H9 (cell line): ENCODE data around the gene SLC22A2. TPM values are rescaled to one million over a fixed set of nuclear protein-coding genes. Genes with fewer than 3 reads are reported as not detected.
"Not testable (repeated sequence)": the region's sequence is repeated elsewhere in the genome, so short reads cannot be mapped to it uniquely, and the experiment has no call there.

Experiments used
- DNase-seq: peaks from one replicate; pipeline ENCODE4 v3.0.0-alpha.2; 2017
- H2AFZ ChIP-seq: one replicate; pipeline ENCODE4 v1.6.1; 2013; ENCODE audit warnings: mild to moderate bottlenecking, low read length, control low read depth, moderate library complexity
- H2AK5ac ChIP-seq: 2 replicates; pipeline ENCODE4 v1.6.1; 2013; ENCODE audit warnings: low read length, control low read depth, mixed read lengths; ENCODE audit not compliant: insufficient read length
- H2BK120ac ChIP-seq: one replicate; pipeline ENCODE4 v1.6.1; 2013; ENCODE audit warnings: low read depth, mild to moderate bottlenecking, low read length, control low read depth, inconsistent platforms; ENCODE audit not compliant: poor library complexity, severe bottlenecking
- H2BK12ac ChIP-seq: 2 replicates; pipeline ENCODE4 v1.6.1; 2013; ENCODE audit warnings: low read length, control low read depth, mixed read lengths, low read depth; ENCODE audit not compliant: insufficient read length
- H2BK15ac ChIP-seq: 2 replicates; pipeline ENCODE4 v1.6.1; 2013; ENCODE audit warnings: low read depth, low read length, control low read depth
- H2BK20ac ChIP-seq: one replicate; pipeline ENCODE4 v1.6.1; 2013; ENCODE audit warnings: low read depth, mild to moderate bottlenecking, low read length, control low read depth, inconsistent platforms; ENCODE audit not compliant: poor library complexity, severe bottlenecking
- H2BK5ac ChIP-seq: 2 replicates; pipeline ENCODE4 v1.6.1; 2013; ENCODE audit warnings: low read length, control low read depth, mixed read lengths; ENCODE audit not compliant: insufficient read length
- H3K14ac ChIP-seq: 2 replicates; pipeline ENCODE4 v1.6.1; 2013; ENCODE audit warnings: low read length, control low read depth; ENCODE audit not compliant: insufficient read depth
- H3K18ac ChIP-seq: 2 replicates; pipeline ENCODE4 v1.6.1; 2013; ENCODE audit warnings: low read depth, mild to moderate bottlenecking, mixed read lengths, low read length, control low read depth; ENCODE audit not compliant: insufficient read length
- H3K23ac ChIP-seq: 2 replicates; pipeline ENCODE4 v1.6.1; 2013; ENCODE audit warnings: low read length, control low read depth, mixed read lengths, low read depth; ENCODE audit not compliant: insufficient read length
- H3K23me2 ChIP-seq: 2 replicates; pipeline ENCODE4 v1.6.1; 2013; ENCODE audit warnings: low read depth, mild to moderate bottlenecking, mixed read lengths, low read length, control low read depth; ENCODE audit not compliant: insufficient read length, poor library complexity, severe bottlenecking
- H3K27ac ChIP-seq: 2 replicates; pipeline ENCODE4 v1.5.1; 2013; ENCODE audit warnings: low read length, control low read depth, mixed read lengths, low read depth; ENCODE audit not compliant: insufficient read length
- H3K27me3 ChIP-seq: 2 replicates; pipeline ENCODE4 v1.6.1; 2013; ENCODE audit warnings: low read length, control low read depth, inconsistent platforms; ENCODE audit not compliant: insufficient read depth
- H3K4ac ChIP-seq: 2 replicates; pipeline ENCODE4 v1.6.1; 2013; ENCODE audit warnings: low read depth, mild to moderate bottlenecking, control low read depth, inconsistent platforms, low read length, moderate library complexity
- H3K4me1 ChIP-seq: 2 replicates; pipeline ENCODE4 v1.6.1; 2013; ENCODE audit warnings: low read length, control low read depth, inconsistent platforms; ENCODE audit not compliant: insufficient read depth
- H3K4me2 ChIP-seq: 2 replicates; pipeline ENCODE4 v1.6.1; 2013; ENCODE audit warnings: low read length, control low read depth, mixed read lengths; ENCODE audit not compliant: insufficient read length, insufficient read depth
- H3K56ac ChIP-seq: 2 replicates; pipeline ENCODE4 v1.6.1; 2013; ENCODE audit warnings: low read depth, mild to moderate bottlenecking, mixed read lengths, low read length, control low read depth; ENCODE audit not compliant: insufficient read length
- H3K79me1 ChIP-seq: 2 replicates; pipeline ENCODE4 v1.6.1; 2013; ENCODE audit warnings: low read depth, mild to moderate bottlenecking, moderate library complexity, low read length, control low read depth, inconsistent platforms; ENCODE audit not compliant: insufficient read depth, poor library complexity, severe bottlenecking
- H3K79me2 ChIP-seq: 2 replicates; pipeline ENCODE4 v1.6.1; 2013; ENCODE audit warnings: low read length, control low read depth, inconsistent platforms; ENCODE audit not compliant: insufficient read depth
- H3K9ac ChIP-seq: 2 replicates; pipeline ENCODE4 v1.6.1; 2013; ENCODE audit warnings: low read length, control low read depth, mixed read lengths; ENCODE audit not compliant: insufficient read length; ENCODE audit errors: extremely low read depth
- H3K9me3 ChIP-seq: one replicate; pipeline ENCODE4 v1.6.1; 2013; ENCODE audit warnings: low read depth, low read length, inconsistent platforms; ENCODE audit not compliant: control insufficient read depth
- H3T11ph ChIP-seq: one replicate; pipeline ENCODE4 v1.6.1; 2013; ENCODE audit warnings: mild to moderate bottlenecking, low read length, control low read depth, inconsistent platforms
- H4K20me1 ChIP-seq: one replicate; pipeline ENCODE4 v1.6.1; 2013; ENCODE audit not compliant: control insufficient read depth, insufficient read length, insufficient read depth
- H4K5ac ChIP-seq: 2 replicates; pipeline ENCODE4 v1.6.1; 2013; ENCODE audit warnings: low read depth, mild to moderate bottlenecking, mixed read lengths, low read length, control low read depth; ENCODE audit not compliant: insufficient read length
- H4K8ac ChIP-seq: replicated peaks from 2 replicates; pipeline ENCODE4 v1.6.1; 2013; ENCODE audit warnings: low read length, control low read depth, mixed read lengths, low read depth; ENCODE audit not compliant: insufficient read length
- H4K91ac ChIP-seq: 2 replicates; pipeline ENCODE4 v1.6.1; 2013; ENCODE audit warnings: low read depth, mild to moderate bottlenecking, moderate library complexity, mixed read lengths, low read length, control low read depth; ENCODE audit not compliant: insufficient read length
- H3K27ac Mint-ChIP-seq, 3 experiments: 2 replicates in 2 of 3; 3 replicates in 1 of 3; pipeline ENCODE4 v1.8.0; 2020 to 2021; ENCODE audit warnings: mixed read lengths in 3 of 3, mild to moderate bottlenecking in 1 of 3, moderate library complexity in 1 of 3
- H3K27me3 Mint-ChIP-seq: 2 replicates; pipeline ENCODE4 v1.8.0; 2021; ENCODE audit warnings: low read depth, mild to moderate bottlenecking, moderate library complexity, mixed read lengths
- H3K36me3 Mint-ChIP-seq, 3 experiments: 2 replicates in 2 of 3; 3 replicates in 1 of 3; pipeline ENCODE4 v1.8.0; 2020 to 2021; ENCODE audit warnings: low read depth in 3 of 3, mixed read lengths in 3 of 3; ENCODE audit not compliant: insufficient read depth in 1 of 3
- H3K4me1 Mint-ChIP-seq, 2 experiments: 2 replicates each; pipeline ENCODE4 v1.8.0; 2020; ENCODE audit warnings: mixed read lengths in 2 of 2
- H3K4me3 Mint-ChIP-seq, 2 experiments: 2 replicates in 1 of 2; 3 replicates in 1 of 2; pipeline ENCODE4 v1.8.0; 2020 to 2021; ENCODE audit warnings: mild to moderate bottlenecking in 2 of 2, mixed read lengths in 2 of 2, moderate library complexity in 1 of 2
- H3K9me3 Mint-ChIP-seq, 2 experiments: 2 replicates in 1 of 2; 3 replicates in 1 of 2; pipeline ENCODE4 v1.8.0; 2020; ENCODE audit warnings: mild to moderate bottlenecking in 2 of 2, mixed read lengths in 2 of 2, moderate library complexity in 1 of 2
- WGBS: extraction: QIAGEN DNeasy Blood & Tissue Kit; methylation state at CpG from one replicate; pipeline ENCODE4 v1.1.7; 2013; ENCODE audit warnings: missing lambda C conversion rate, low lambda C conversion rate, mixed read lengths; ENCODE audit not compliant: insufficient read length; ENCODE audit errors: extremely low coverage; 5-methylcytosine and 5-hydroxymethylcytosine counted together
- total RNA-seq: library from RNA; stranded (reverse); gene quantifications from 2 replicates; pipeline ENCODE4 v1.2.1, GENCODE V29; 2021
- TF ChIP-seq, protein P1 (sequence below): fragments of 200-600 bp; sonication (generic); conservative IDR thresholded peaks from 3 replicates; pipeline ENCODE4 v1.8.0; 2021; ENCODE audit warnings: antibody characterized with exemption, mild to moderate bottlenecking

Gene SLC22A2
- total RNA-seq, 1 experiment from 2014 or later = 1.0 TPM

GRCh38 chr6:160238278-160238711 is 20.3 kb downstream of the SLC22A2 start:
- H2AFZ ChIP-seq = no peak overlapping the region
- no peak overlapping the region for H4K91ac ChIP-seq
- no peak overlapping the region for H3T11ph ChIP-seq
- no peaks in the 10 kb centered on the region for H4K20me1 ChIP-seq
- peaks cover 7% of the 10 kb centered on the region; the same call in 1 of the 2 replicates for H3K4me1 ChIP-seq
- Mint-ChIP-seq H3K4me3 (no peak overlapping the region), H3K4me1 (peaks cover 35 to 37% of the 10 kb centered on the region in 2 experiments), H3K36me3 (peaks cover 24 to 39% (median 27%) of the 10 kb centered on the region in 3 experiments), H3K9me3 (peaks cover 22 to 41% of the 10 kb centered on the region in 2 experiments), H3K27ac (no peak overlapping the region), H3K27me3 (no peaks in the 10 kb centered on the region)
- no peak overlapping the region for H3K4ac ChIP-seq
- H3K79me2 ChIP-seq = no peaks in the 10 kb centered on the region
- WGBS = no CpG with 5 or more reads among the region's 2 CpGs
- H3K14ac ChIP-seq = no peak overlapping the region
- no peak overlapping the region for H4K5ac ChIP-seq
- TF ChIP-seq, protein P1, sequence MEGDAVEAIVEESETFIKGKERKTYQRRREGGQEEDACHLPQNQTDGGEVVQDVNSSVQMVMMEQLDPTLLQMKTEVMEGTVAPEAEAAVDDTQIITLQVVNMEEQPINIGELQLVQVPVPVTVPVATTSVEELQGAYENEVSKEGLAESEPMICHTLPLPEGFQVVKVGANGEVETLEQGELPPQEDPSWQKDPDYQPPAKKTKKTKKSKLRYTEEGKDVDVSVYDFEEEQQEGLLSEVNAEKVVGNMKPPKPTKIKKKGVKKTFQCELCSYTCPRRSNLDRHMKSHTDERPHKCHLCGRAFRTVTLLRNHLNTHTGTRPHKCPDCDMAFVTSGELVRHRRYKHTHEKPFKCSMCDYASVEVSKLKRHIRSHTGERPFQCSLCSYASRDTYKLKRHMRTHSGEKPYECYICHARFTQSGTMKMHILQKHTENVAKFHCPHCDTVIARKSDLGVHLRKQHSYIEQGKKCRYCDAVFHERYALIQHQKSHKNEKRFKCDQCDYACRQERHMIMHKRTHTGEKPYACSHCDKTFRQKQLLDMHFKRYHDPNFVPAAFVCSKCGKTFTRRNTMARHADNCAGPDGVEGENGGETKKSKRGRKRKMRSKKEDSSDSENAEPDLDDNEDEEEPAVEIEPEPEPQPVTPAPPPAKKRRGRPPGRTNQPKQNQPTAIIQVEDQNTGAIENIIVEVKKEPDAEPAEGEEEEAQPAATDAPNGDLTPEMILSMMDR = no peak
- H3K18ac ChIP-seq = no peak overlapping the region
- no peak overlapping the region for H3K56ac ChIP-seq
- H2BK20ac ChIP-seq = no peak overlapping the region
- H2BK5ac ChIP-seq = no peak overlapping the region
- H3K79me1 ChIP-seq = no peaks in the 10 kb centered on the region
- no peak overlapping the region for H2BK120ac ChIP-seq
- H3K23me2 ChIP-seq = no peaks in the 10 kb centered on the region
- H3K9me3 ChIP-seq = peaks cover 4% of the 10 kb centered on the region
- no peak overlapping the region for H2BK15ac ChIP-seq
- H3K27me3 ChIP-seq = no peaks in the 10 kb centered on the region
- no peak overlapping the region for H3K27ac ChIP-seq
- DNase-seq = no peak
- H3K23ac ChIP-seq = no peak overlapping the region
- no peak overlapping the region for H2BK12ac ChIP-seq
- H4K8ac ChIP-seq = no peak overlapping the region
- H3K4me2 ChIP-seq = no peak overlapping the region
- H2AK5ac ChIP-seq = no peak overlapping the region
- no peak overlapping the region for H3K9ac ChIP-seq

- WGBS = no CpG with 5 or more reads among the region's 2 CpGs
- not testable (repeated sequence) for H3K23me2 ChIP-seq
Measured at GRCh38 chr6:160237597-160238275, 20.9 kb downstream of the SLC22A2 start.

More at GRCh38 chr6:160237597-160238275, 20.9 kb downstream of the SLC22A2 start:
- H3K56ac ChIP-seq, H4K5ac ChIP-seq, H3K9ac ChIP-seq, H3K9me3 ChIP-seq, H2BK12ac ChIP-seq, H2AK5ac ChIP-seq, H3K27me3 Mint-ChIP-seq, DNase-seq, H3K14ac ChIP-seq, H3K4me3 Mint-ChIP-seq, H3K79me2 ChIP-seq, H2BK15ac ChIP-seq, H3K4me1 ChIP-seq, H3K27me3 ChIP-seq, H2BK120ac ChIP-seq, H2BK5ac ChIP-seq, H3K4ac ChIP-seq, H3K27ac ChIP-seq, H3T11ph ChIP-seq, H2BK20ac ChIP-seq, H4K91ac ChIP-seq, H2AFZ ChIP-seq, H4K20me1 ChIP-seq, H3K27ac Mint-ChIP-seq, H4K8ac ChIP-seq, H3K79me1 ChIP-seq, H3K23ac ChIP-seq, H3K18ac ChIP-seq, H3K4me2 ChIP-seq: not testable (repeated sequence)
- H3K4me1 Mint-ChIP-seq = peaks cover 35 to 37% of the 10 kb centered on the region in 2 experiments
- H3K36me3 Mint-ChIP-seq = peaks cover 24 to 39% (median 27%) of the 10 kb centered on the region in 3 experiments
- peaks cover 22 to 41% of the 10 kb centered on the region in 2 experiments for H3K9me3 Mint-ChIP-seq
